GM19463 (cell line): ENCODE data around the gene CIT.

Experiments
- ATAC-seq: cut with Tn5 transposase; IDR thresholded peaks from one replicate; pipeline ENCODE4 v1.9.1; 2021; ENCODE audit warnings: mild to moderate bottlenecking, moderate library complexity; ENCODE audit not compliant: unreplicated experiment

The CIT gene

GRCh38 chr12:119807380-119807779, 69.7 kb downstream of the CIT start:
- ATAC-seq = no peak

GRCh38 chr12:119804011-119804641, 73.0 kb downstream of the CIT start:
- ATAC-seq = no peak

- no peak for ATAC-seq
Observed at GRCh38 chr12:119803381-119803791, 73.7 kb downstream of the CIT start.

GRCh38 chr12:119802472-119802871, 74.6 kb downstream of the CIT start:
- ATAC-seq = no peak

- no peak for ATAC-seq
Observed at GRCh38 chr12:119797090-119797489, 80.0 kb downstream of the CIT start.

GRCh38 chr12:119796292-119796691, 80.8 kb downstream of the CIT start:
- no peak for ATAC-seq

- no peak for ATAC-seq
Observed at GRCh38 chr12:119791453-119791852, 85.7 kb downstream of the CIT start.

GRCh38 chr12:119788786-119789185, 88.3 kb downstream of the CIT start:
- no peak for ATAC-seq

GRCh38 chr12:119786539-119786938, 90.6 kb downstream of the CIT start:
- ATAC-seq = no peak

GRCh38 chr12:119784673-119785072, 92.4 kb downstream of the CIT start:
- no peak for ATAC-seq

GRCh38 chr12:119783787-119784186, 93.3 kb downstream of the CIT start:
- ATAC-seq = no peak

GRCh38 chr12:119781804-119782203, 95.3 kb downstream of the CIT start:
- ATAC-seq = no peak

GRCh38 chr12:119780786-119781434, 96.2 kb downstream of the CIT start:
- no peak for ATAC-seq

GRCh38 chr12:119775246-119775895, 101.7 kb downstream of the CIT start:
- no peak for ATAC-seq

- no peak for ATAC-seq
Observed at GRCh38 chr12:119772431-119772830, 104.7 kb downstream of the CIT start.

GRCh38 chr12:119770146-119770545, 107.0 kb downstream of the CIT start:
- no peak for ATAC-seq

- no peak for ATAC-seq
Observed at GRCh38 chr12:119762619-119763018, 114.5 kb downstream of the CIT start.

- no peak for ATAC-seq
Observed at GRCh38 chr12:119758722-119759121, 118.4 kb downstream of the CIT start.

GRCh38 chr12:119758234-119758633, 118.9 kb downstream of the CIT start:
- ATAC-seq = no peak

- no peak for ATAC-seq
Observed at GRCh38 chr12:119751961-119752360, 125.2 kb downstream of the CIT start.

GRCh38 chr12:119749666-119750065, 127.5 kb downstream of the CIT start:
- ATAC-seq = no peak

- no peak for ATAC-seq
Observed at GRCh38 chr12:119748497-119748896, 128.6 kb downstream of the CIT start.
